Activated T-cell treated with anti-CD3 and anti-CD28 coated beads for 24 hours (primary cell): Measurements from ENCODE around the gene FBH1.
A peak's percentile ranks its signal among the peaks of the same experiment; 100 is the strongest.
"Not testable (repeated sequence)": the region's sequence is repeated elsewhere in the genome, so short reads cannot be mapped to it uniquely, and the experiment has no call there.

ENCODE experiments used
- DNase-seq: peaks from one replicate; pipeline ENCODE4 v3.0.0-alpha.2; 2020; ENCODE audit warnings: low read depth

Gene FBH1

DNA sequence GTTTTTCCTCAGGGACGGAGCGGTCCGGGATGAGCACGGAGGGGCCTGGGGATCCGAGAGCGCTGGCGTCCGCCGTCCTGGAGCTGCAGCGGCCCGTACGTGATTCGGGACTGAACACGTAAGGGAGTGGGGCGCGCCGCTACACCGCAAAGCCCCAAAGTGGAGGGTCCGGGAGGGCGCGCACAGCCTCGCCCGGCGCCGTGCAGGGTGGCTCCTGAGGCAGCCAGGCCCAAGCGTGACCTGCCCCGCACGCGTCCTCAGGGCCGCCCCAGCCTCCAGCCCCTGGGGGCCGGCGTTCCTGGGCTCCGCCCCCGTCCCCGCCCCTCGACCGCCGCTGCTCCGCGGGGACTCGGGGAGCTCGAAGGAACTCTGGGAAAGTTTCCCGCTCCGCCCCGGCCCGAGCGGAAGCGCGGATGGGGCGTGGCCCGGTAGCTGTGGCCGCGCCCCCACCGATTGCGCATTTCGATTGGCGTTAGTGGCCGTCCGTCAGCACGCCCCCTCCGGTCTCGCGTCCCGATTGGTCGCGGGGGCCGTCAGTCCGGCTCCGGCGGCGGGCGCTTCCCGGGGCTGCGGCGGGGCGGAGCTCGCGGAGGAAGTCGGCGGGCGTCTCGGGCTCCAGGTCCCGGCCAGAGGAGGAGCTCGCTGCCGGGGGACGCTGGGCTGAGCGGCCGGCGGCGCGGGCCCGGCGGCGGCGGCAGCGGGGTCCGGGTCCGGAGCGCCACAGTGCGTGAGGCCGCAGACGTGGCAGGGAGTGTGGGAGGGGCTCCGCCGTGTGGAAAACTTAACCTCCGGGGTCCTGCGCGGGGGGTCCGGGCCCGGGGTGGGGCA lies at the start of gene FBH1, which contains the start of gene ANKRD16:
FBH1 (plus strand) TSS at position 620 of the 828 bp plus-strand sequence; CDS start at position 723, 103 bp downstream.
ANKRD16 (minus strand) TSS at position 270 of the 828 bp plus-strand sequence. CDS start 539 bp downstream, outside the sequence.
- peak; percentile 99 for DNase-seq

GRCh38 chr10:5840314-5841307 lies 49.4 kb upstream of the FBH1 start:
- no peak for DNase-seq

GRCh38 chr10:5841965-5842364 lies 48.1 kb upstream of the FBH1 start:
- no peak for DNase-seq

DNA sequence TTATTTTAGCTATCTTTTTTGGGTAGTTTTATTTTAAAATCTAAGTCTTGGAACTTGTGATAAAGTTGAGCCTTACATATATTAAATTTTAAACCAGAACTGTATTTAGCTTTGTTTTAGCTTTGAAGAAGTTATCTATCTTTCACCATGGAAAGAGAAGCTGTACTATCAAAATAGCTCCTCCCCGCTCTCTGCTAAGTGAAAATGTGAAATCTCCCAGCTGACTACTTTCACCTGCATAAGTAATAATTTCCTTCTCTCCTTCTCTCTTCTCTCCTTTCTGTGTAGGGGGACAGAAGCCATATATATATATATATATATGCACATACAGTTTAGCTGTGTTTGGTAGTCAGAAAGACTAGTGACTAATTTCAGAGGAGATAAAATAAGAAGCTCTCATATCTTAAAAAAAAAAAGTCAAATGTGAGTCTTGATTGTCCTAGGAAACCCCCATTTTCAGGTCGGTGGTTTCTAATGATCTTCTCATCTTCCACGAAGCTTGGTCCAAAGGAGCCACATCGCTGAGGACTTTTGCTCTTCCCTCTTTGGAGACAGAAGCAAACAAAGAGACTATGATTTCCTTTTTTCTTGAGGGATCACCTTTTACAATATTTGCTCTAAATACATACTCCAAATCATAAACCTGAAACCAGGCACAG lies 46.2 kb upstream of the FBH1 start:
- DNase-seq: no peak

- no peak for DNase-seq
These were observed 45.5 kb upstream of the FBH1 start for GRCh38 chr10:5844345-5845055.

- DNase-seq: not testable (repeated sequence)
These were observed 43.4 kb upstream of the FBH1 start for GRCh38 chr10:5846667-5847066.

- no peak for DNase-seq
These were observed 35.9 kb upstream of the FBH1 start for GRCh38 chr10:5854131-5854475.

DNA sequence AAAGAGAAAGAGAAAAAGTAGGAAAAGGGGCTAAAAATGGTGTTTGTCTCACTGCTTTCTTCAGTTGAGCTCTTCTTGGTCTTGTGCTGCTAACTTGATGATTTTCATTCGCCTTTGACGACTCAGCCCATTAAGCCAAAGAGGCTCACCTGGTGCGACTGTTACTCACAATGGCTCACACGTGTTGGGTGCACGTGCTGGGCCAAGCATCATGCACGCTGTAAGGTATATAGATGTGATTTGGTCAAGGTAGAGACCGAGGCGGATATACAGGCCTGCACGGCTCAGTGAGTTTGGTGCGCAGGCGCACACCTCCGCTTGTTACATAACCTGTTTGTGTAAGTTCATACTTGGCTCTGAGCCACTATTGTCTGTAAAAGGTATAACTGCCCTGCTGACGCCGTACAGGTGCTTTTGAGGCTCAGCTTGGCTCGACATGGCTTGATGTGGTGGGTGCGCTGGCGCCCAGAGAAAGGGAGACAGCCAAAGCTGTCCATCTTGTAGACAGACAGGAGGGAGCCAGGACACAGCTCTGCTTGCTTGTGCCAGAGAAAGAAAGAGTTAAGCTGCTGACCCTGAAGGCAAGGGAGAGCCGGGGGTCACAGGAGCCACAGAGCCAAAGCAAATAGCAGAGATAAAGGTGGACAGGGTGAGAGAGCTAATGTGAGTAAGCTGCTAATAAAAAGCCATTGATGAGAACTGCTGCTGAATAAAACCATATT lies 33.9 kb upstream of the FBH1 start:
- no peak for DNase-seq

- no peak for DNase-seq
These were observed 33.4 kb upstream of the FBH1 start for GRCh38 chr10:5856701-5857004.

DNA sequence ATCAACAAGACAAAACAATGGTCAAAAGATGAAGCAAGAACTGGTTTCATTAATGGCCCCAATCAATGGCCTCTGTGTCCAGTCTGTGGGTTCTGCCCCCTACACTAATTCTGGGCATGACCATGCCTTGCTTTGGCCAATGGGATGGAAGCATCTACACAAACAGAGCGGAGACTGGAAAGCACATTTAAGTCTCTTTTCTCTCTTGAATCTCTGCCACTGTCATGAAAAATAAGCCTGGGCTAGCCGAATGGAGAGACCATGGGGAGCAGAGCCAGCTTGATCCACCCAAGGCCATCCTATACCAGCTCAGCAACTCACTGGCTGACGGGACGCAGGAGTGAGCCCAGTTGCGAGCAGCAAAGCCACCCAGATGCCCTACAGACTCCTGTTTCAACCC lies 31.2 kb upstream of the FBH1 start:
- no peak for DNase-seq

- no peak for DNase-seq
These were observed 30.0 kb upstream of the FBH1 start for GRCh38 chr10:5860066-5860465.

DNA sequence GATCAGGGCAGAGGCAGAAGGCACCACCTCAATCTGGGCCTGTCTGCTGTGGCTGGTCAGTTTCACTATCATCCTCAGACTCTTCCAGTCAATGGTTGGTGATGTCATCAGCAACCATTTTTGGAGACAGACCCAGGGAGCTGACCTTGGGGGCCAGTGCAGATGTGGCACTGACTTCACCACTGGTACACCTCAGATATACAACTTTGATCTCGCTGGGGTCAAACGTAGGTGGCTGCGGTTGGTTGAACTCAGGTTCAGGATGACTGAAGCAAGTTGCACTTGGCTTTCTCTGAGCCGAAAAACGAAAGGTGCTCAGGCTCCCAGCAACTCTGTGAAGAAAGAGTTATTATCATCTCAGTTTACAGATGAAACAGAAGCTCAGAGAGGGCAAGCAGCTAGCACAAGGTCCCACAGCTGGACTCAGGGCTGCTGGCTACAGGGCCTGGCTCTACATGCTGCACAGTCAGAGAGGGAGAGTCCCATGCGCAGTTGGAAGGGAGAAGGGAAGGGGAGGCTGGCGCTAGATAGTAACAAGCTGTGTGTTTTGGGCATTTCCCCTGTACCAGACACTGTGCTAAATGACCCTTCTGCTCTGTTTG lies 27.6 kb upstream of the FBH1 start:
- no peak for DNase-seq

DNA sequence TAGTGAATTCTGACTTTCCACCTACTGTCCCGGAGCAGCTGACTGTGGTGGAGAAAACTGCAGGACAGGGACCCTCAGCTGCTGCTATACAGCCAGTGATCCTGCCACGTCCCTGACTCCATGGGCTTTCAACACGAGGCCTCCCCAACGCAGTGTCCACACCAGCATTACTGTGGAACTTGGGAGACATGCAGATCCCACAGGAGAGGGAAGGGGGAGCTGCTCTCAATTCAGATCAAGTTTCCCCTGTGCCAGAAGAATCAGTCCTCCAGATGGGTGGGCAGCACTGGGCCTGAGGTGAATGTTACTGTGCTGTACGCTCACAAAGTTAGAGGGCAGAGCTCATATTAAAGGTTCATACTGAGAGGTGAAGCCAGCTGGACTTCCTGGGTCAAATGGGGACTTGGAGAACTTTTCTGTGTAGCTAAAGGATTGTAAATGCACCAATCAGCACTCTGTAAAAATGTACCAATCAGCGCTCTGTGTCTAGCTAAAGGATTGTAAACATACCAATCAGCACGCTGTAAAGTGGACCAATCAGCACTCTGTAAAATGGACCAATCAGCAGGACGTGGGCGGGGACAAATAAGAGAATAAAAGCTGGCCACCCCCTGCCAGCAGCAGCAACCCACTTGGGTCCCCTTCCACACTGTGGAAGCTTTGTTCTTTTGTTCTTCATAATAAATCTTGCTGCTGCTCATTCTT lies 26.9 kb upstream of the FBH1 start:
- DNase-seq: not testable (repeated sequence)

DNA sequence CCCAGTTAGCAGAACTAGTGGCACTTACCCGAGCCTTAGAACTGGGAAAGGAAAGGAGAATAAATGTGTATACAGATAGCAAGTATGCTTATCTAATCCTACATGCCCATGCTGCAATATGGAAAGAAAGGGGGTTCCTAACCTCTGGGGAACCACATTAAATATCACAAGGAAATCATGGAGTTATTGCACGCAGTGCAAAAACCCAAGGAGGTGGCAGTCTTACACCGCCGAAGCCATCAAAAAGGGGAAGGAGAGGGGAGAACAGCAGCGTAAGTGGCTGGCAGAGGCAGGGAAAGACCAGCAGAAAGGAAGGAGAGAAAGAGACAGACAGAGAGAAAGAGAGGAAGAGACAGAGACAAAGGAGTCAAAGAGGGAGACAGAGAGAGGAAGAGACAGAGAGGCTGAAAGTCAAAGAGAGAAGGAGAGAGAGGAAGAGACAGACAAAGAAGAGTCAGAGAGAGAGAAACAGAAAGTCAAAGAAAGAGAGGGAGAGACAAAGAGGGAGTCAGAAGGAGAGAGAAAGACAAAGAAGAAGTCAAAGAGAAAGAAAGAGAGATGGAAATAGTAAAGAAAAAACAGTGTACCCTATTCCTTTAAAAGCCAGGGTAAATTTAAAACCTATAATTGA lies 23.5 kb upstream of the FBH1 start:
- not testable (repeated sequence) for DNase-seq

DNA sequence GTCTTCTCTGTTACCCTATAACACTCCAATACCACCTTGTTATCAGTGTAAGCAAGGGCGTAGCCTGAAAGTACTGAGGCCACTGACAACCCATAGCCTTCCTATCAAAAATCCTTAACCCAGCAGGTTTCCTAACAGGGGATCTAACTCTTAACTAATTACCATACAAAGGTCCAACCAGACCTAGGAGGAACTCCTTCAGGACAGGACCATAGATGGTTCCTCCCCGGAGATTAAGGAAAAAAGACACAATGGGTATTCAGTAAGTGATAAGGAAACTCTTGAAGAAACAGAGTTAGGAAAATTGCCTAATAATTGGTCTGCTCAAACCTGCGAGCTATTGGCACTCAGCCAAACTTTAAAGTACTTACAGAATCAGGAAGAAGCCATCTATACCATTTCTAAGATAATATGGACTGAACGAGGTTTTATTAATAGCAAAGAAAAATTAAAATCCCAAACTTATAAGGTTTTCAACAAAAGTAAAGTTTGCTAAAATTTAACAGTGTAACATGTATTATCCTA lies 22.9 kb upstream of the FBH1 start:
- not testable (repeated sequence) for DNase-seq

DNA sequence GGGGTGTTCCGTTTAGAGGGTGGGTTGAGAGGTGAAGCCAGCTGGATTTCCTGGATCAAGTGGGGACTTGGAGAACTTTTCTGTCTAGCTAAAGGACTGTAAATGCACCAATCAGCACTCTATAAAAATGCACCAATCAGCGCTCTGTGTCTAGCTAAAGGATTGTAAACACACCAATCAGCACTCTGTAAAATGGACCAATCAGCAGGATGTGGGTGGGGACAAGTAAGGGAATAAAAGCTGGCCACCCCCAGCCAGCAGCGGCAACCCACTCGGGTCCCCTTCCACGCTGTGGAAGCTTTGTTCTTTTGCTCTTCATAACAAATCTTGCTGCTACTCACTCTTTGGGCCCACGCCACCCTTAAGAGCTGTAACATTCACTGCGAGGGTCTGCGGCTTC lies 21.7 kb upstream of the FBH1 start:
- DNase-seq: not testable (repeated sequence)

- DNase-seq: no peak
These were observed 20.9 kb upstream of the FBH1 start for GRCh38 chr10:5869156-5869555.

- no peak for DNase-seq
These were observed 18.4 kb upstream of the FBH1 start for GRCh38 chr10:5871596-5871995.

DNA sequence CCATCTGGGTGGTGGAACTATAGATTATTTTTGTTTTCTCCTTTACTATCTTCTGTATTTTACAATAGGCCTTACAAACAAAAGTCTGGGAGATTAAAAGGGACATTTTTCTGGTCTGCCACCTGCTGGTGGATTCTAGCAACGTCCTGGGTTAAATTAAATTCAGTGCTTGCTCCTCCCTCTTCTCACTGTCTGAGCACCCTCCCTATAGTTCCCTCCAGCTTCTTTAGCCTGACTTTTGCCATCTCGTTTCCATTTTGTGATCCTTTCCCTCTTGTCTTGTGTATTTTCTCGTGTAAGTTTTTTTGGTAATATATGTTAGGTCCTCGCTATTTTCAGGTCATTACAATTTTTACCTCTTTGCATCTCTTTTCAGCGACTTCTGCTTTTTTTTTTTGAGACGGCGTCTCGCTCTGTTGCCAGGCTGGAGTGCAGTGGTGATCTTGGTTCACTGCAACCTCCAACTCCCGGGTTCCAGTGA lies 16.5 kb upstream of the FBH1 start:
- peak; percentile 60 for DNase-seq
